Osteocyte (in vitro differentiated cells): ENCODE data around the gene OCIAD2. TPM values are rescaled to one million over a fixed set of nuclear protein-coding genes. Genes with fewer than 3 reads are reported as not detected.
A peak's percentile ranks its signal among the peaks of the same experiment; 100 is the strongest.

Experiments
- DNase-seq: peaks from one replicate; pipeline ENCODE4 v3.0.0; 2021; ENCODE audit warnings: mixed read lengths; ENCODE audit not compliant: unreplicated experiment; ENCODE audit errors: extremely low spot score
- H3K27ac Mint-ChIP-seq: one replicate; pipeline ENCODE4 v1.8.0; 2021; ENCODE audit warnings: mild to moderate bottlenecking, mixed read lengths; ENCODE audit not compliant: unreplicated experiment
- H3K27me3 Mint-ChIP-seq: one replicate; pipeline ENCODE4 v1.8.0; 2021; ENCODE audit warnings: mixed read lengths; ENCODE audit not compliant: unreplicated experiment
- H3K36me3 Mint-ChIP-seq: one replicate; pipeline ENCODE4 v1.8.0; 2021; ENCODE audit warnings: mixed read lengths; ENCODE audit not compliant: unreplicated experiment
- H3K4me1 Mint-ChIP-seq: one replicate; pipeline ENCODE4 v1.8.0; 2021; ENCODE audit warnings: mixed read lengths; ENCODE audit not compliant: unreplicated experiment
- H3K4me3 Mint-ChIP-seq: one replicate; pipeline ENCODE4 v1.8.0; 2021; ENCODE audit warnings: mild to moderate bottlenecking, moderate library complexity, mixed read lengths; ENCODE audit not compliant: unreplicated experiment
- H3K9me3 Mint-ChIP-seq: one replicate; pipeline ENCODE4 v1.8.0; 2021; ENCODE audit warnings: mixed read lengths; ENCODE audit not compliant: unreplicated experiment
- total RNA-seq: library from RNA; stranded (reverse); gene quantifications from 2 replicates; pipeline ENCODE4 v1.2.1, GENCODE V29; 2021
- TF ChIP-seq, protein P1 (sequence below): fragments of 200-600 bp; sonication (generic); IDR thresholded peaks from 2 replicates; pipeline ENCODE4 v1.5.0; 2021; ENCODE audit warnings: antibody characterized with exemption, mild to moderate bottlenecking, moderate library complexity

OCIAD2 gene
- total RNA-seq, 1 donor from 2014 or later = 8.7 TPM

GRCh38 chr4:48902266-48902665 is 4.3 kb downstream of the OCIAD2 start:
- DNase-seq = no peak
- H3K36me3 Mint-ChIP-seq = no peaks in the 10 kb centered on the region
- H3K27ac Mint-ChIP-seq = no peak overlapping the region
- peaks cover 44% of the 10 kb centered on the region for H3K4me1 Mint-ChIP-seq
- H3K4me3 Mint-ChIP-seq = no peak overlapping the region
- H3K27me3 Mint-ChIP-seq = no peaks in the 10 kb centered on the region
- TF ChIP-seq, protein P1, sequence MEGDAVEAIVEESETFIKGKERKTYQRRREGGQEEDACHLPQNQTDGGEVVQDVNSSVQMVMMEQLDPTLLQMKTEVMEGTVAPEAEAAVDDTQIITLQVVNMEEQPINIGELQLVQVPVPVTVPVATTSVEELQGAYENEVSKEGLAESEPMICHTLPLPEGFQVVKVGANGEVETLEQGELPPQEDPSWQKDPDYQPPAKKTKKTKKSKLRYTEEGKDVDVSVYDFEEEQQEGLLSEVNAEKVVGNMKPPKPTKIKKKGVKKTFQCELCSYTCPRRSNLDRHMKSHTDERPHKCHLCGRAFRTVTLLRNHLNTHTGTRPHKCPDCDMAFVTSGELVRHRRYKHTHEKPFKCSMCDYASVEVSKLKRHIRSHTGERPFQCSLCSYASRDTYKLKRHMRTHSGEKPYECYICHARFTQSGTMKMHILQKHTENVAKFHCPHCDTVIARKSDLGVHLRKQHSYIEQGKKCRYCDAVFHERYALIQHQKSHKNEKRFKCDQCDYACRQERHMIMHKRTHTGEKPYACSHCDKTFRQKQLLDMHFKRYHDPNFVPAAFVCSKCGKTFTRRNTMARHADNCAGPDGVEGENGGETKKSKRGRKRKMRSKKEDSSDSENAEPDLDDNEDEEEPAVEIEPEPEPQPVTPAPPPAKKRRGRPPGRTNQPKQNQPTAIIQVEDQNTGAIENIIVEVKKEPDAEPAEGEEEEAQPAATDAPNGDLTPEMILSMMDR = no peak
- no peaks in the 10 kb centered on the region for H3K9me3 Mint-ChIP-seq

DNA sequence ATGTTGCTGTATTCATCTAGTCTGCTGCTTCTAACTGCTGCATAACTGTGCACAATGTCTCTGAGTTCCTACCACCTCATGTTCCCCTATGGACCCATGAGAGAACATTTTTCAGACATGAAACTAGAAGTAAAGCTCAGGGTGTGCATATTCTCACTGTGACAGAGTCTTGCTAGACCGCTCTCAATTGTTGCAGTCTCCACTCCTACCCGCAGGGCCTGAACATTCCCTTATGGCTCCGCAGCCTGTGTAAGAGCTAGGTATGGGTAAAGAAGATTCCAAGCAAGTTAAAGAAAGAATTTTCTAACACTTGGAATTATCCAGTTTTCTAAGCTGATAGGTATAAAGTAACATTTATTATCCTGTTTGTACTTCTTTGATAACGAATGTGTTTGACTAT is 5.4 kb downstream of the OCIAD2 start:
- DNase-seq = no peak
- Mint-ChIP-seq H3K4me3 (no peak overlapping the region), H3K27me3 (no peaks in the 10 kb centered on the region), H3K4me1 (peaks cover 40% of the 10 kb centered on the region), H3K9me3 (no peaks in the 10 kb centered on the region), H3K36me3 (no peaks in the 10 kb centered on the region), H3K27ac (no peak overlapping the region)
- TF ChIP-seq, protein P1 = no peak

GRCh38 chr4:48899950-48900349 is 6.6 kb downstream of the OCIAD2 start:
- no peak for DNase-seq
- TF ChIP-seq, protein P1 = no peak
- Mint-ChIP-seq H3K36me3 (no peaks in the 10 kb centered on the region), H3K27ac (peak overlapping the region; percentile 75), H3K27me3 (no peaks in the 10 kb centered on the region), H3K4me3 (no peak overlapping the region), H3K4me1 (peaks cover 28% of the 10 kb centered on the region), H3K9me3 (no peaks in the 10 kb centered on the region)

- peak overlapping the region; percentile 75 for H3K27ac Mint-ChIP-seq
- DNase-seq = no peak
- peaks cover 23% of the 10 kb centered on the region for H3K4me1 Mint-ChIP-seq
- no peaks in the 10 kb centered on the region for H3K36me3 Mint-ChIP-seq
- peak overlapping the region; percentile 18 for H3K4me3 Mint-ChIP-seq
- no peaks in the 10 kb centered on the region for H3K9me3 Mint-ChIP-seq
- TF ChIP-seq, protein P1 = no peak
- no peaks in the 10 kb centered on the region for H3K27me3 Mint-ChIP-seq
Measured at GRCh38 chr4:48899432-48899749, 7.2 kb downstream of the OCIAD2 start.

DNA sequence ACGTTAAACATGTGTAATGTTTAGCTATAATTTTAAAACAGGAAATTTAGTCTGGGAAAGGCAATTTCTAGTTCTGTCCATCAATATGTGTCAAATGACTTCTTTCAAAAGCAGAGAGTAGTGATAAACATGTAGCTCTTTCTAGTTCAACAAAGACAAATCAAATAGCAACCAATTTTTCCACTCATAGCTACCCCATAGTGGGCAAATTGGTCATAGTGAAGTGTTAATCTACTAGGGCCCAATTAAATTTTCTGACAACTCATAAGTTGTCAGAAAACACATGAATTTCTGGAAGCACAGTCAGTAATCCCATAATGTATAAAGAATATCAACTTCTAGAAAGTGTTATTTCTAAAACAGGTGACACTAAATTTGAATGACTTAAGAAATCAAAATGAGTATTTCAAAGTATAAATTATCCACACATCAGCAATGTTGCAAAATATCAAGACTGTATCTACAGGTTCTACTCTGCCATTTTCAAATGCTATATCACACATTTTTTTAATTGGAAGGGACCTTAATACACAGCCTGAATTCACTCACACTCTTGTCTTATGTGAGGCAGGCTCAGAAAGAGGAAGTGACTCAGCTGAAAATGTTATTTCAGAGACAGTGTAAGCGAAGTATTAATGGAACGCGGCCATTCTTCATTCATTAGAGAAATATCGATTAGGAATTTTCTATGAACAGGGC is 7.7 kb downstream of the OCIAD2 start:
- no peak for DNase-seq
- TF ChIP-seq, protein P1 = no peak
- Mint-ChIP-seq H3K27ac (peak overlapping the region; percentile 75), H3K27me3 (no peaks in the 10 kb centered on the region), H3K36me3 (no peaks in the 10 kb centered on the region), H3K4me1 (peaks cover 22% of the 10 kb centered on the region), H3K9me3 (no peaks in the 10 kb centered on the region), H3K4me3 (peak overlapping the region; percentile 0)
